Adrenal gland (tissue), 5 donors: ENCODE measurements around the gene NOX3.

Experiments used
- CTCF ChIP-seq, 6 experiments: fragments of 450-650 bp in 4 of 6; fragments of 200-600 bp in 2 of 6; sonication (generic) in 1 of 6; IDR thresholded peaks; 1 replicate in 5 of 6; 2 replicates in 1 of 6; pipeline versions ENCODE4 v1.5.1 to v1.8.0; 2016 to 2021; ENCODE audit warnings: antibody characterized with exemption in 6 of 6, mild to moderate bottlenecking in 2 of 6, moderate library complexity in 1 of 6
- POLR2A ChIP-seq, 2 donors: fragments of 450-650 bp; IDR thresholded peaks; one replicate each; pipeline ENCODE4 v1.6.1; 2017; ENCODE audit warnings: antibody characterized with exemption in 2 of 2, mild to moderate bottlenecking in 2 of 2, moderate library complexity in 1 of 2
- donor health status: DM: no; HTN: no; CAD: no.

GRCh38 chr6:155447949-155448348, 7.7 kb downstream of the NOX3 start:
- TF ChIP-seq CTCF (IDR thresholded peaks at IDR 0.05) (no peak), POLR2A (IDR thresholded peaks at IDR 0.05) (no peak)
